A673 (cell line): ENCODE data around the gene NRDC. TPM values are rescaled to one million over a fixed set of nuclear protein-coding genes. Genes with fewer than 3 reads are reported as not detected.
A peak's percentile ranks its signal among the peaks of the same experiment; 100 is the strongest.
"Not testable (repeated sequence)": the region's sequence is repeated elsewhere in the genome, so short reads cannot be mapped to it uniquely, and the experiment has no call there.

Experiments
- BruUV-seq: library from RNA; stranded (reverse); fragments of 400-500 nt; replicated peaks from 2 replicates; lab custom pipeline; 2021; lab: Mats Ljungman, UMichigan
- CTCF ChIA-PET: fragments of 300-600 bp; sonication (Branson Sonifier 250); formaldehyde crosslinking; loops from one replicate; lab custom pipeline; 2022; ENCODE audit warnings: antibody characterized with exemption; lab: Charles Lee
- POLR2A ChIA-PET: fragments of 300-600 bp; sonication (Branson Sonifier 250); formaldehyde crosslinking; loops from one replicate; lab custom pipeline; 2022; ENCODE audit warnings: antibody characterized with exemption; ENCODE audit not compliant: low non-redundant PET; lab: Charles Lee
- DNase-seq: peaks from one replicate; pipeline ENCODE4 v3.0.0-alpha.2; 2015; ENCODE audit warnings: low spot score
- H3K27ac ChIP-seq: fragments of 200-600 bp; sonication (generic); 2 replicates; pipeline ENCODE4 v1.5.1; 2016; ENCODE audit warnings: mixed run types, low read depth, mild to moderate bottlenecking, mixed read lengths, antibody characterized with exemption, low read length; ENCODE audit not compliant: poor library complexity, severe bottlenecking
- H3K27me3 ChIP-seq: fragments of 200-600 bp; sonication (generic); replicated peaks from 2 replicates; pipeline ENCODE4 v1.6.1; 2017; ENCODE audit warnings: mixed run types, low read depth, mild to moderate bottlenecking, mixed read lengths, antibody characterized with exemption, low read length; ENCODE audit not compliant: insufficient read depth, poor library complexity
- H3K36me3 ChIP-seq: fragments of 200-600 bp; sonication (generic); 2 replicates; pipeline ENCODE4 v1.6.1; 2016; ENCODE audit warnings: mixed run types, mild to moderate bottlenecking, mixed read lengths, antibody characterized with exemption, low read length; ENCODE audit not compliant: insufficient read depth, poor library complexity, severe bottlenecking
- H3K4me1 ChIP-seq: fragments of 200-600 bp; sonication (generic); 2 replicates; pipeline ENCODE4 v1.6.1; 2017; ENCODE audit warnings: mixed run types, mild to moderate bottlenecking, mixed read lengths, antibody characterized with exemption, low read length; ENCODE audit not compliant: insufficient read depth, poor library complexity, severe bottlenecking
- H3K4me3 ChIP-seq: fragments of 200-600 bp; sonication (generic); 2 replicates; pipeline ENCODE4 v1.5.1; 2016; ENCODE audit warnings: low read depth, mixed run types, mild to moderate bottlenecking, mixed read lengths, low read length; ENCODE audit not compliant: poor library complexity, severe bottlenecking
- H3K9me3 ChIP-seq: fragments of 200-600 bp; sonication (generic); 2 replicates; pipeline ENCODE4 v1.6.1; 2016; ENCODE audit warnings: mixed run types, low read depth, mild to moderate bottlenecking, mixed read lengths, antibody characterized with exemption, low read length; ENCODE audit not compliant: poor library complexity, severe bottlenecking
- CTCF ChIP-seq: fragments of 300-800, 200-600 bp; sonication (generic); conservative IDR thresholded peaks from 2 replicates; pipeline ENCODE4 v1.5.1; 2017; ENCODE audit warnings: low read depth, mild to moderate bottlenecking, antibody characterized with exemption, low read length, moderate library complexity, mixed read lengths
- EZH2 ChIP-seq: fragments of 200-600 bp; sonication (generic); IDR thresholded peaks from 2 replicates; pipeline ENCODE4 v1.6.1; 2017; ENCODE audit warnings: borderline replicate concordance, low read depth, mild to moderate bottlenecking, mixed read lengths, antibody characterized with exemption, low read length; ENCODE audit not compliant: poor library complexity, severe bottlenecking
- intact Hi-C: fragments of 100-400 bp; cut with micrococcal nuclease; formaldehyde crosslinking; loops from one replicate; pipeline ENCODE4 v1.10.0; 2022; ENCODE audit not compliant: unreplicated experiment
- total RNA-seq: library from RNA; stranded (reverse); gene quantifications from 2 replicates; pipeline ENCODE4 v1.2.3, GENCODE V29; 2021

Gene NRDC
- total RNA-seq, 1 experiment from 2014 or later: 1,009 TPM

DNA sequence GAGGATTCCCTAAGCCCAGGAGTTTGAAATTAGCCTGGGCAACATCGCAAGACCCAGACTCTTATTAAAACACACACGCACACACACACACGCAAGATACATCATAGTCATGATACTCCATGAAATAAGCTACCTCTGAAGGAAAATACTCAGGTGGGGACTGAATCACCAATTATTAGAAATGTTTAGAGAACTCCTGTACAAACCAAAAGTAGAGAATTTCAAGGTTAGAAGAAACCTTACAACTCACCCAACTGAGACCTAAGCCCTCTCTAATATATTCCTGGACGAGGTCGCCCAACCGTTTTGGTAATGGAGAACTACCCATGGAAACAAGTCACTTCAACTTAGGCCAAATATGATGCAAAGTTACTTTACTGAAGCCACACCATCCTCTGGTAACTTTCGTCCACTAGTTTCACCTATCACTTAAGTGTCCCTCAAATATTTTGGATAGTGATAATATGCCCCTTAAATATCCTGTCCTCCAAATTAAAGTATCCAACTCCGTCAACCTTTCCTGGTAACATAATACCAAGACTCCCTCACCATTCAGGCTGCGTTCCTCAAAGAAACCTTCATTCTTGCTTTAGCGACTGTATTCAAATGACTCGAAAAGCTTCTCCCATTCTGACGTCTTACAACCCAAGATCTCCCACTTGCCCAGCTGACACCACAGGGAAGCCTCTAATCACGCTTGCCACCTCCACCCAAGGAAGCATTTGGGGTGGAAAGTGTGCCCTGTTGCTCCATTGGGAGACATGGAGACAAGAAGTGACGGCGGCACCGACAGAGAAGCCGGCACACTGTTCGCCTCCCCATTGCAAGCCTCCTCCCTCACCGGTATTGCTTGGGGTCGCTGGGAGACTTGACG lies 856 bp downstream of the NRDC start:
- BruUV-seq: TSS peak; percentile 55
- POLR2A ChIA-PET: interaction anchor here (0.6 kb wide), 1 partner anchor 40 kb away, joined by 3 read pairs; no protein-coding TSS in a partner anchor

DNA sequence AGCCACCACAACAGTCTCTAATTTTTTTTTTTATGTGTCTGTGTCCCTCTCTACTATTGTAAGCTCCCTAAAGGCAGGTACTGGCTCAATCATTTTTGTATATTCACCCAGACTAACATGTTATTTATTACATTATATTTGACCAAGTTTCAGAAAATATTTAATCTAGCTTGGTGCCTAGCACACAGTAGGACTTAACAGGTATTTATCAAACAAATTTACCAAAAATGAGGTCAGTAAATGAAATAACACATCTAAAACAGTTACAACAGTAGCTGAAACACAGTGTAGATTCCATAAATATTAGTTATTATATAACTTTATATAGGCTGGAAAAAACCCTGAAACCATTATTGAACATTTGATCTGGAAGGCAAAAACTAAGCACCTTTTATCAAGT lies 2.7 kb downstream of the NRDC start:
- intact Hi-C loops: no loop called here
- no peaks in the 10 kb centered on the region for H3K27me3 ChIP-seq
- DNase-seq: no peak
- CTCF ChIA-PET: interaction anchor here (0.5 kb wide), 1 partner anchor 12 kb away, joined by 3 read pairs; no protein-coding TSS in a partner anchor
- H3K4me3 ChIP-seq: peak overlapping the region; percentile 71
- no peaks in the 10 kb centered on the region for H3K9me3 ChIP-seq
- no TSS peak for BruUV-seq
- POLR2A ChIA-PET: no interaction called here
- TF ChIP-seq EZH2: no peak
- TF ChIP-seq CTCF: no peak
- peak overlapping the region; percentile 98 for H3K27ac ChIP-seq
- peaks cover 16% of the 10 kb centered on the region for H3K4me1 ChIP-seq
- peaks cover 24% of the 10 kb centered on the region for H3K36me3 ChIP-seq

More for the DNA sequence above, 856 bp downstream of the NRDC start:
- CTCF ChIA-PET: no interaction called here
- Histone ChIP-seq H3K27ac (peak overlapping the region; percentile 98), H3K9me3 (no peaks in the 10 kb centered on the region), H3K36me3 (peaks cover 24% of the 10 kb centered on the region), H3K27me3 (no peaks in the 10 kb centered on the region), H3K4me3 (peak overlapping the region; percentile 71), H3K4me1 (peaks cover 4% of the 10 kb centered on the region)
- TF ChIP-seq CTCF (no peak), EZH2 (no peak)
- peak; percentile 67 for DNase-seq
- intact Hi-C loops: loop anchor here (2.0 kb wide), 1 partner anchor 33 kb away; no protein-coding TSS in a partner anchor

GRCh38 chr1:51875291-51875772 lies 3.2 kb downstream of the NRDC start:
- peak; percentile 51 for DNase-seq
- H3K9me3 ChIP-seq: no peaks in the 10 kb centered on the region
- ChIA-PET CTCF (interaction anchor here (0.5 kb wide), 1 partner anchor 13 kb away, joined by 3 read pairs; no protein-coding TSS in a partner anchor), POLR2A (interaction anchor here (0.5 kb wide), 1 partner anchor 30 kb away, joined by 4 read pairs; no protein-coding TSS in a partner anchor)
- no peaks in the 10 kb centered on the region for H3K27me3 ChIP-seq
- H3K4me3 ChIP-seq: peak overlapping the region; percentile 71
- H3K27ac ChIP-seq: peak overlapping the region; percentile 98
- peaks cover 24% of the 10 kb centered on the region for H3K36me3 ChIP-seq
- intact Hi-C loops: no loop called here
- TF ChIP-seq CTCF (no peak), EZH2 (no peak)
- H3K4me1 ChIP-seq: peaks cover 20% of the 10 kb centered on the region
- BruUV-seq: no TSS peak

- BruUV-seq, H3K9me3 ChIP-seq, CTCF ChIA-PET, H3K4me3 ChIP-seq, POLR2A ChIA-PET, H3K27ac ChIP-seq, intact Hi-C loops, DNase-seq, H3K27me3 ChIP-seq: not testable (repeated sequence)
- H3K4me1 ChIP-seq: peaks cover 39% of the 10 kb centered on the region
- H3K36me3 ChIP-seq: peaks cover 24% of the 10 kb centered on the region
These were observed 5.3 kb downstream of the NRDC start for GRCh38 chr1:51873270-51873669.
